ENCODE results near the gene TMEM127.

DNA sequence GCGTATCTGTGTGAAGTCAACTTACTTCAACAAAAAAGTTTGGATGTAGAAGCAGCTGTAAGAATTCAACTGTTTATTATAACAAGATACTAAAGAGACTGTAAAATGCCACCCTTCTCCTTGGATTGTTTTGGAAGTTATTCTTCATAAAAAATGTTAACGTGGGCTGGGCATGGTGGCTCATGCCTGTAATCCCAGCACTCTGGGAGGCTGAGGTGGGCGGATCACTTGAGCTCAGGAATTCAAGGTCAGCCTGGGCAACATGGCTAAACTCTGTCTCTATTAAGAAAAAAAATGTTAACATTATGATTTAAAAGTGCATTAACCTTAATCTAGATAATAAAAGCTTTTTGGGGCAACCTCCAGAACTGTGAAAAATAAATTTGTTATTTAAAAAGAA, 8.0 kb upstream of the TMEM127 start:
- TF ChIP-seq FOXK2 (IDR thresholded peaks at IDR 0.05) = no peak
- TF ChIP-seq HDGF (IDR thresholded peaks at IDR 0.05; ENCODE audit: borderline replicate concordance) = no peak
